HepG2 (cell line): Measurements from ENCODE around the gene CAPN13. TPM values are rescaled to one million over a fixed set of nuclear protein-coding genes. Genes with fewer than 3 reads are reported as not detected.

Experiments
- ATAC-seq: fragments of 200-7000 bp; cut with Tn5 transposase; 3 replicates; pipeline ENCODE4 v1.9.1; 2020; ENCODE audit warnings: mild to moderate bottlenecking, moderate library complexity
- BruUV-seq: library from RNA; stranded (reverse); fragments of 400-500 nt; replicated peaks from 2 replicates; lab custom pipeline; 2021; lab: Mats Ljungman, UMichigan
- CTCF ChIA-PET: fragments of 300-600 bp; formaldehyde crosslinking; extraction: SDS; loops from one replicate; lab custom pipeline; 2021; ENCODE audit warnings: low total read pairs, inconsistent platforms, low intra/inter-chr PET ratio; lab: Yijun Ruan, JAX
- POLR2A ChIA-PET: fragments of 350-600 bp; sonication (Branson Sonifier 250); formaldehyde crosslinking; loops from one replicate; lab custom pipeline; 2020; ENCODE audit warnings: antibody characterized with exemption, inconsistent platforms; lab: Yijun Ruan, JAX
- DNase-seq: peaks from one replicate; pipeline ENCODE4 v3.0.0-alpha.2; 2015; ENCODE audit warnings: low spot score
- FAIRE-seq: peaks from 3 replicates; lab custom pipeline; 2011; peaks lifted over from hg19 to GRCh38; lab: Jason Lieb, UNC
- H2AFZ ChIP-seq: one replicate; pipeline ENCODE4 v1.6.1; 2011; ENCODE audit warnings: low read length, inconsistent platforms
- H3K27ac ChIP-seq: fragments of 300-600 bp; 3 replicates; pipeline ENCODE4 v1.8.0; 2011; ENCODE audit warnings: mixed run types, mild to moderate bottlenecking, mixed read lengths, low read length, inconsistent platforms; ENCODE audit not compliant: insufficient read depth; ENCODE audit errors: extremely low read length
- H3K27me3 ChIP-seq, 2 experiments: fragments of 200-600 bp in 1 of 2; 2 replicates in 1 of 2; 3 replicates in 1 of 2; pipeline versions ENCODE4 v1.6.0 to v1.8.0; 2011; ENCODE audit warnings: low read length in 2 of 2, mild to moderate bottlenecking in 2 of 2, moderate library complexity in 2 of 2, inconsistent platforms in 1 of 2; ENCODE audit not compliant: insufficient read depth in 2 of 2, control insufficient read depth in 1 of 2
- H3K36me3 ChIP-seq, 2 experiments: fragments of 200-600 bp in 1 of 2; replicated peaks in 1 of 2; 2 replicates in 1 of 2; 3 replicates in 1 of 2; pipeline versions ENCODE4 v1.5.1 to v1.8.0; 2011; ENCODE audit warnings: low read length in 2 of 2, inconsistent platforms in 1 of 2; ENCODE audit not compliant: insufficient read depth in 2 of 2, control insufficient read depth in 1 of 2
- H3K4me1 ChIP-seq: 2 replicates; pipeline ENCODE4 v1.5.1; 2012; ENCODE audit warnings: low read length, inconsistent platforms; ENCODE audit not compliant: insufficient read depth
- H3K4me2 ChIP-seq: 2 replicates; pipeline ENCODE4 v1.6.0; 2011; ENCODE audit warnings: low read depth, low read length, inconsistent platforms
- H3K4me3 ChIP-seq, 3 experiments: fragments of 200-600 bp in 1 of 3; sonication (generic), shearing (Covaris generic) in 1 of 3; replicated peaks in 1 of 3; 2 replicates each; pipeline ENCODE4 v1.5.1; 2011 to 2016; ENCODE audit warnings: low read length in 3 of 3, inconsistent platforms in 2 of 3, low read depth in 2 of 3, mild to moderate bottlenecking in 2 of 3, control low read depth in 1 of 3, mixed read lengths in 1 of 3; ENCODE audit not compliant: insufficient read depth in 1 of 3
- H3K79me2 ChIP-seq: one replicate; pipeline ENCODE4 v1.6.1; 2011; ENCODE audit warnings: low read length, inconsistent platforms; ENCODE audit not compliant: insufficient read depth
- H3K9ac ChIP-seq: 2 replicates; pipeline ENCODE4 v1.6.0; 2011; ENCODE audit warnings: mild to moderate bottlenecking, low read depth, low read length, inconsistent platforms; ENCODE audit not compliant: insufficient read depth
- H3K9me3 ChIP-seq: 2 replicates; pipeline ENCODE4 v1.5.1; 2012; ENCODE audit warnings: mild to moderate bottlenecking, low read length
- H4K20me1 ChIP-seq: 2 replicates; pipeline ENCODE4 v1.6.0; 2011; ENCODE audit warnings: inconsistent platforms, mild to moderate bottlenecking, low read length, moderate library complexity; ENCODE audit not compliant: insufficient read depth
- FOXA3 ChIP-seq: IDR thresholded peaks from 2 replicates; pipeline ENCODE4 v1.6.1; 2016; ENCODE audit warnings: missing genetic modification reagents, missing compliant biosample characterization
- GATA4 ChIP-seq: sonication (generic); IDR thresholded peaks from 2 replicates; pipeline ENCODE4 v1.6.1; 2016; ENCODE audit warnings: antibody characterized with exemption, low read depth, borderline replicate concordance
- HDAC6 ChIP-seq: fragments of 200-600 bp; sonication (generic); IDR thresholded peaks from 2 replicates; pipeline ENCODE4 v1.7.0; 2017; ENCODE audit warnings: mild to moderate bottlenecking, antibody characterized with exemption, low read length, low read depth
- JARID2 ChIP-seq: sonication (generic); formaldehyde crosslinking; IDR thresholded peaks from 2 replicates; pipeline ENCODE4 v1.8.1; 2023; ENCODE audit warnings: missing genetic modification reagents, inconsistent platforms; ENCODE audit not compliant: insufficient replicate concordance
- POGK ChIP-seq: sonication (generic); formaldehyde crosslinking; conservative IDR thresholded peaks from 2 replicates; pipeline ENCODE4 v1.8.0; 2022; ENCODE audit warnings: mild to moderate bottlenecking, moderate library complexity, missing genetic modification reagents
- ZNF280B ChIP-seq: sonication (generic); formaldehyde crosslinking; IDR thresholded peaks from 2 replicates; pipeline ENCODE4 v1.5.0; 2020; ENCODE audit warnings: missing genetic modification reagents, mild to moderate bottlenecking, borderline replicate concordance
- WGBS: methylation state at CpG from one replicate; pipeline ENCODE4 v1.1.6; 2017; ENCODE audit warnings: low lambda C conversion rate; 5-methylcytosine and 5-hydroxymethylcytosine counted together
- in situ Hi-C: cut with HindIII; loops from 2 replicates; pipeline ENCODE4 v1.10.0; 2017; ENCODE audit warnings: low pct_unique_long_range_greater_than_20kb; ENCODE audit not compliant: extremely low pct_ligation_motif_present
- intact Hi-C: fragments of 100-400 bp; cut with micrococcal nuclease; formaldehyde crosslinking; loops from one replicate; pipeline ENCODE4 v1.10.0; 2022; ENCODE audit not compliant: unreplicated experiment
- polyA plus RNA-seq, 8 experiments: library from polyadenylated mRNA; depleted of rRNA in 3 of 8; stranded (reverse) in 7 of 8; unstranded in 1 of 8; fragments of >200 nt; fragmentation: Illumina TruSeq in 4 of 8; extraction: Trizol in 4 of 8; gene quantifications; 2 replicates each; pipeline versions ENCODE4 v1.2.1 to v1.2.3, GENCODE V29; 2011 to 2016; ENCODE audit warnings: low read depth in 4 of 8, missing spikeins in 1 of 8, mixed read lengths in 1 of 8; ENCODE audit not compliant: insufficient read depth in 1 of 8
- total RNA-seq, 5 experiments: library from RNA; depleted of rRNA; stranded (reverse); fragments of >200 nt; fragmentation: Illumina TruSeq; extraction: Trizol; gene quantifications; 2 replicates each; pipeline ENCODE4 v1.2.3, GENCODE V29; 2016; ENCODE audit warnings: low read depth in 1 of 5

The CAPN13 gene
- total and polyA plus RNA-seq, 2 of the 13 experiments (the other 11 are each of a cell fraction or from before 2014, with no cell fraction given) = not detected

GRCh38 chr2:30789670-30790210 is 17.5 kb downstream of the CAPN13 start (continued):
- no peak for TF ChIP-seq ZNF280B (CRISPR knock-in tag)
- no peak for TF ChIP-seq JARID2 (CRISPR knock-in tag)
- TF ChIP-seq POGK = no peak
- TF ChIP-seq GATA4 = no peak

- in situ Hi-C loops = no loop called here
- no peaks in the 10 kb centered on the region for H3K79me2 ChIP-seq
- DNase-seq = no peak
- BruUV-seq = no TSS peak
- TF ChIP-seq HDAC6 (no peak), FOXA3 (CRISPR knock-in tag) (no peak)
- TF ChIP-seq, all 625 proteins: peak for 0
- no peak for ATAC-seq
- intact Hi-C loops = no loop called here
- Histone ChIP-seq H4K20me1 (no peaks in the 10 kb centered on the region), H3K4me1 (no peaks in the 10 kb centered on the region), H3K9me3 (no peaks in the 10 kb centered on the region), H3K36me3 (no peaks in the 10 kb centered on the region), H2AFZ (no peak overlapping the region), H3K4me2 (no peak overlapping the region), H3K4me3 (no peak overlapping the region), H3K9ac (no peak overlapping the region), H3K27ac (no peak overlapping the region), H3K27me3 (peaks cover 0 to 4% of the 10 kb centered on the region in 2 experiments; a peak in 2 of 5 replicates)
- under 1% methylated on average over 8 of the region's 12 CpGs for WGBS
- FAIRE-seq = no peak
- ChIA-PET CTCF (no interaction called here), POLR2A (no interaction called here)
These were observed 20.1 kb downstream of the CAPN13 start for GRCh38 chr2:30786923-30787685.
